Measurements from ENCODE around the gene HNRNPU.
A peak's percentile ranks its signal among the peaks of the same experiment; 100 is the strongest.

The HNRNPU gene

GRCh38 chr1:244897476-244898254 lies 33.3 kb upstream of the HNRNPU start:
- Histone ChIP-seq H3K36me3 (ENCODE audit: control insufficient read depth, insufficient read depth, low read length) (no peaks in the 10 kb centered on the region), H3K4me2 (ENCODE audit: low read length) (peak overlapping the region; percentile 34), H3K4me3 (ENCODE audit: low read depth, low read length) (no peak overlapping the region), H2AFZ (no peak overlapping the region), H3K9me3 (ENCODE audit: control insufficient read depth, low read length) (no peaks in the 10 kb centered on the region), H3K4me1 (no peaks in the 10 kb centered on the region), H3K27me3 (ENCODE audit: control insufficient read depth, insufficient read depth, low read length) (no peaks in the 10 kb centered on the region), H3K9ac (no peak overlapping the region), H3K79me2 (no peaks in the 10 kb centered on the region), H3K27ac (no peak overlapping the region)
- no peak for TF ChIP-seq CTCF (IDR thresholded peaks at IDR 0.05)

- Histone ChIP-seq H2AFZ (no peak overlapping the region), H3K79me2 (no peaks in the 10 kb centered on the region), H3K4me1 (no peaks in the 10 kb centered on the region), H3K9me3 (ENCODE audit: control insufficient read depth, low read length) (no peaks in the 10 kb centered on the region), H3K4me3 (ENCODE audit: low read depth, low read length) (no peak overlapping the region), H3K36me3 (ENCODE audit: control insufficient read depth, insufficient read depth, low read length) (no peaks in the 10 kb centered on the region), H3K4me2 (ENCODE audit: low read length) (no peak overlapping the region), H3K27me3 (ENCODE audit: control insufficient read depth, insufficient read depth, low read length) (no peaks in the 10 kb centered on the region), H3K27ac (no peak overlapping the region), H3K9ac (no peak overlapping the region)
- no peak for TF ChIP-seq CTCF (IDR thresholded peaks at IDR 0.05)
Observed at GRCh38 chr1:244896550-244896949, 32.2 kb upstream of the HNRNPU start.

- Histone ChIP-seq H3K36me3 (ENCODE audit: control insufficient read depth, insufficient read depth, low read length) (no peaks in the 10 kb centered on the region), H3K9me3 (ENCODE audit: control insufficient read depth, low read length) (no peaks in the 10 kb centered on the region), H3K27me3 (ENCODE audit: control insufficient read depth, insufficient read depth, low read length) (no peaks in the 10 kb centered on the region), H2AFZ (no peak overlapping the region), H3K27ac (no peak overlapping the region), H3K4me2 (ENCODE audit: low read length) (no peak overlapping the region), H3K4me3 (ENCODE audit: low read depth, low read length) (no peak overlapping the region), H3K79me2 (no peaks in the 10 kb centered on the region), H3K4me1 (no peaks in the 10 kb centered on the region), H3K9ac (no peak overlapping the region)
- no peak for TF ChIP-seq CTCF (IDR thresholded peaks at IDR 0.05)
Observed at GRCh38 chr1:244893836-244894235, 29.5 kb upstream of the HNRNPU start.

GRCh38 chr1:244887281-244887680 lies 22.9 kb upstream of the HNRNPU start:
- H3K9ac ChIP-seq = no peak overlapping the region
- no peaks in the 10 kb centered on the region for H3K79me2 ChIP-seq
- H3K4me1 ChIP-seq = no peaks in the 10 kb centered on the region
- no peak overlapping the region for H3K4me2 ChIP-seq (ENCODE audit: low read length)
- H2AFZ ChIP-seq = no peak overlapping the region
- no peaks in the 10 kb centered on the region for H3K27me3 ChIP-seq (ENCODE audit: control insufficient read depth, insufficient read depth, low read length)
- H3K27ac ChIP-seq = no peak overlapping the region
- no peaks in the 10 kb centered on the region for H3K9me3 ChIP-seq (ENCODE audit: control insufficient read depth, low read length)
- H3K4me3 ChIP-seq (ENCODE audit: low read depth, low read length) = no peak overlapping the region
- TF ChIP-seq CTCF (IDR thresholded peaks at IDR 0.05) = no peak
- H3K36me3 ChIP-seq (ENCODE audit: control insufficient read depth, insufficient read depth, low read length) = no peaks in the 10 kb centered on the region
